Measurements from ENCODE around the gene GPR39. TPM values are rescaled to one million over a fixed set of nuclear protein-coding genes. Genes with fewer than 3 reads are reported as not detected.
"Not testable (repeated sequence)": the region's sequence is repeated elsewhere in the genome, so short reads cannot be mapped to it uniquely, and the experiment has no call there.

The GPR39 gene
- total RNA-seq, 4 donors from 2014 or later = 9.1 to 38.5 (median 25.9) TPM

DNA sequence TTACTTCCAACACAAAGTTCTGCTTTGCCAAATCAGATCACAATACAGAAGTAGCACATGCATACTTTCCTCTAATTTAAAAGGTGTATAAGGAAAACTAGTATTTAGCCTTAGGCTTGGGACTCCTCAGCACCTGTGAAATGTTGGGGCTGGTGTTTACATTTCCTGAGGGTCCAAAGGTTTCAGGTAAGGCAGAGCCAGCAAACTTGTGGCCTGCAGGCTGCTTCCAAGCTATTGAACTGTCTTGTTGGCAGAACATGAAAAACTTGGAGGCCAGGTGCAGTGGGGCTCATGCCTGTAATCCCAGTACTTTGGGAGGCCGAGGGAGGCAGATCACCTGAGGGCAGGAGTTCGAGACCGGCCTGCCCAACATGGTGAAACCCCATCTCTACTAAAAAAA is 26.5 kb upstream of the GPR39 start:
- TF ChIP-seq, protein P1, sequence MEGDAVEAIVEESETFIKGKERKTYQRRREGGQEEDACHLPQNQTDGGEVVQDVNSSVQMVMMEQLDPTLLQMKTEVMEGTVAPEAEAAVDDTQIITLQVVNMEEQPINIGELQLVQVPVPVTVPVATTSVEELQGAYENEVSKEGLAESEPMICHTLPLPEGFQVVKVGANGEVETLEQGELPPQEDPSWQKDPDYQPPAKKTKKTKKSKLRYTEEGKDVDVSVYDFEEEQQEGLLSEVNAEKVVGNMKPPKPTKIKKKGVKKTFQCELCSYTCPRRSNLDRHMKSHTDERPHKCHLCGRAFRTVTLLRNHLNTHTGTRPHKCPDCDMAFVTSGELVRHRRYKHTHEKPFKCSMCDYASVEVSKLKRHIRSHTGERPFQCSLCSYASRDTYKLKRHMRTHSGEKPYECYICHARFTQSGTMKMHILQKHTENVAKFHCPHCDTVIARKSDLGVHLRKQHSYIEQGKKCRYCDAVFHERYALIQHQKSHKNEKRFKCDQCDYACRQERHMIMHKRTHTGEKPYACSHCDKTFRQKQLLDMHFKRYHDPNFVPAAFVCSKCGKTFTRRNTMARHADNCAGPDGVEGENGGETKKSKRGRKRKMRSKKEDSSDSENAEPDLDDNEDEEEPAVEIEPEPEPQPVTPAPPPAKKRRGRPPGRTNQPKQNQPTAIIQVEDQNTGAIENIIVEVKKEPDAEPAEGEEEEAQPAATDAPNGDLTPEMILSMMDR (IDR thresholded peaks at IDR 0.05) = no peak
- no peak for TF ChIP-seq POLR2A (IDR thresholded peaks at IDR 0.05)
- Histone ChIP-seq H3K27ac (no peak overlapping the region), H3K36me3 (no peaks in the 10 kb centered on the region), H3K4me1 (no peaks in the 10 kb centered on the region), H3K27me3 (no peaks in the 10 kb centered on the region), H3K4me3 (no peak overlapping the region), H3K9me3 (no peaks in the 10 kb centered on the region)
- no peak for DNase-seq

DNA sequence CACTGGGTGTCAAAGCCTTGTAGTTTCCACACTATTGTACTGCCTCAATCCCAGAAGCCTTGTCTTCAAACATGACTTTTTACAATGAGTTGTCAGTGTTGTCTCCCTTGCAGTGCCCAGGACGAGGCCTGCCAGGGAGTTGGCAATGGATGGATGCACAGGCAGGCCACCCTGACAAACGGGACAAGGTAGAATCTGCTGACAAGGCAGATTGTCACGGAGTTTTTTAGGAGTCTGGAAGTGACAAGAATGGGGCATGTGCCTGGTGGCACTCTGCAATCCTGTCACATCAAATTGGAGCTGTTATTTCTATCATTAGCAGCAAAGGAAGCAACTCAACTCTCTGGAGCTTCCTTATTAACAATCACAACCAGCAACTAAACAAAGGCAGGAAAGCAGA is 25.2 kb upstream of the GPR39 start:
- no peaks in the 10 kb centered on the region for H3K9me3 ChIP-seq
- no peaks in the 10 kb centered on the region for H3K4me1 ChIP-seq
- no peak for TF ChIP-seq POLR2A (IDR thresholded peaks at IDR 0.05)
- TF ChIP-seq, protein P1 (IDR thresholded peaks at IDR 0.05) = no peak
- DNase-seq = no peak
- H3K27me3 ChIP-seq = no peaks in the 10 kb centered on the region
- no peak overlapping the region for H3K27ac ChIP-seq
- no peak overlapping the region for H3K4me3 ChIP-seq
- H3K36me3 ChIP-seq = no peaks in the 10 kb centered on the region

DNA sequence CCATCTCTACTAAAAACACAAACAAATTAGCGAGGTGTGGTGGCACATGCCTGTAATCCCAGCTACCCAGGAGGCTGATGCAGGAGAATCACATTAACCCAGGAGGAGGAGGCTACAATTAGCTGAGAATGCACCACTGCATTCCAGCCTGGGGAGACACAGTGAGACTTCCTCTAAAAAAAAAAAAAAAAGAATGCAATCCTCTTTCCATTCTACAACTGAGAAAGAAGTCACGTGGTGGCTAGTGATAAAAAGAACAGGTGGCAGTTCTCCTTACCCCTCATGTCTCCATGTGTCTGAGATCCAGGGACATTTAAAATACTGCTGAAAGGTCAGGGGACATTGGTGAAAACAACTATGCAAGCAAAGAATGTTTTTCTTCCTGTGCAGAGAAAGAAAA is 24.4 kb upstream of the GPR39 start:
- no peaks in the 10 kb centered on the region for H3K4me1 ChIP-seq
- no peak overlapping the region for H3K4me3 ChIP-seq
- H3K36me3 ChIP-seq = no peaks in the 10 kb centered on the region
- no peak for TF ChIP-seq POLR2A (IDR thresholded peaks at IDR 0.05)
- TF ChIP-seq, protein P1 (IDR thresholded peaks at IDR 0.05) = no peak
- H3K27me3 ChIP-seq = no peaks in the 10 kb centered on the region
- DNase-seq = no peak
- no peak overlapping the region for H3K27ac ChIP-seq
- H3K9me3 ChIP-seq = no peaks in the 10 kb centered on the region

DNA sequence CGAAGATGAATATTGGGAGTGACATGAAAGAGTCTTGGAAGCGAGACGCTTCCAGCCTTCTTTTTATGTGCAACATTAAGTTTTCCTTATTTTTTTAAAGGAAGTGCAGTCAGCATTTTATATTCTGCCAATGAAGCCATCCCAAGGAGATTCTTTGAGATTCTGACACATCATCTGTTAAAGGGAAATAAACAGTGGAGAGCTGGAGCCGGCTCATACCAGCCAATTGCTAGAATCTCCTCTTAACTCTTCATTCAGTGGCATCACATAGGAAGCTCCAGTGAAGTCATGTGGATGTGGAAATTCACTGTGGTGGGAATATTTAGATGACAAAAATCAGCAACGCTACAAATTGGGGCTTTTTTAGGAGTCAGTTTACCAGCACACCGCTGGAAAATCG is 23.7 kb upstream of the GPR39 start:
- H3K4me1 ChIP-seq = no peaks in the 10 kb centered on the region
- no peak for TF ChIP-seq POLR2A (IDR thresholded peaks at IDR 0.05)
- TF ChIP-seq, protein P1 (IDR thresholded peaks at IDR 0.05) = no peak

DNA sequence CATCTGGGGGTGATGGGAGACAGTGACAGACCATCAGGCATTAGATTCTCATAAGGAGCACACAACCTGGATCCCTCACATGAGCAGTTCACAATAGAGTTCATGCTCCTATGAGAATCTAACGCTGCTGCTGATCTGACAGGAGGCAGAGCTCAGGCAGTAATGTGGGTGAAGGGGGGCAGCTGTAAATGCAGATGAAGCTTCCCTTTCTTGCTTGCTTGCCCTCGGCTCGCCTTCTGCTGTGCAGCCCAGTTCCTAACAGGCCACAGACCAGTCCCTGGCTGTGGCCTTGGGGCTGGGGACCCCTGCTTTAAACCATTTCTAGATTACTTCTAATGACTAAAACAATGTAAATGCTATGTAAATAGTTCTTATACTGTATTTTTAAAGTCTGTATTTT is 19.6 kb upstream of the GPR39 start:
- H3K9me3 ChIP-seq, H3K36me3 ChIP-seq, DNase-seq: not testable (repeated sequence)

More for the DNA sequence above, 23.7 kb upstream of the GPR39 start:
- H3K4me3 ChIP-seq = no peak overlapping the region
- H3K36me3 ChIP-seq = no peaks in the 10 kb centered on the region
- H3K9me3 ChIP-seq = no peaks in the 10 kb centered on the region
- H3K27me3 ChIP-seq = no peaks in the 10 kb centered on the region
- DNase-seq = no peak
- H3K27ac ChIP-seq = no peak overlapping the region

DNA sequence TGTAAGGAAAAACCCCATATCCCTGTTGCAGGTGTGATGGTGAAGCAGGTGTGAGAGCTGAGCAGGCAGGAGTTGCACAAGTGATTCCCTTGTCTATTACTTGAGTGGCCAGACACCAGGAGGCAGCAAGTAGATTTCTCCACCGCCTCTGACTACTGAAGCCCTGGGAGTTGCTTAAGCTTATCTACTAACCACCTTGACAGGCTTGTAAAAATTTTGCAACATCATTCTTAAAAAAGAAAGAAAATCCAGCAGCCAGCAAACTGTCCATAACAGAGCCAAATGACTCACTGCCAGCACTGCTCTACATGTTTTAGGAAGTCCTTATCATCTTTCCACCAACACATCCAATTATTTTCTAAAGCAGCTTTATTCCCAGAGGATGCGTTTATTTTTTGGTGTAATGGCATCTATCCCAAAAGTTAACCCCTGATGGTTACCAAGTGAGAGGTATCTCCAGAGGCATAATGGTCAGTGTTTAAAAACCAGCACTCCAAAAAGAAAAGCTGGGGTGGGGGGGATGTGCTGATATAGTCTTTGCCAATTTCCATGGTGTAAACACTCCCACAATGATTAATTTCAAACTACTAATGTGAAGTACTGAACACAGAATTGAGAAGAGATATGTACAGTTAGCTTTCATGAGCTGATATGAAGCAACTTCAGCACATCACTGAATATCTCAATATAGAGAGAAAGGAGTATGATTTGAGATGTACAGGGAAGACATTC is 16.3 kb upstream of the GPR39 start:
- H3K27me3 ChIP-seq = no peaks in the 10 kb centered on the region
- no peak for DNase-seq
- TF ChIP-seq, protein P1 (IDR thresholded peaks at IDR 0.05) = no peak
- TF ChIP-seq POLR2A (IDR thresholded peaks at IDR 0.05) = no peak
- H3K36me3 ChIP-seq = no peaks in the 10 kb centered on the region
- no peak overlapping the region for H3K4me3 ChIP-seq
- no peaks in the 10 kb centered on the region for H3K9me3 ChIP-seq
- no peaks in the 10 kb centered on the region for H3K4me1 ChIP-seq
- no peak overlapping the region for H3K27ac ChIP-seq

More for the DNA sequence above, 19.6 kb upstream of the GPR39 start:
- not testable (repeated sequence) for H3K27me3 ChIP-seq, H3K4me1 ChIP-seq, H3K27ac ChIP-seq, H3K4me3 ChIP-seq

Measured in Peyer's patch (tissue), 4 donors.